HT1080 (cell line): ENCODE results near the gene MMP7. TPM values are rescaled to one million over a fixed set of nuclear protein-coding genes. Genes with fewer than 3 reads are reported as not detected.
A peak's percentile ranks its signal among the peaks of the same experiment; 100 is the strongest.

Experiments
- DNase-seq: peaks from one replicate; pipeline ENCODE4 v3.0.0-alpha.2; 2015; ENCODE audit warnings: low read depth
- polyA plus RNA-seq, 2 experiments: library from polyadenylated mRNA; depleted of rRNA; stranded (reverse); fragments of >200 nt; gene quantifications; 2 replicates each; pipeline ENCODE4 v1.2.3, GENCODE V29; 2015
- total RNA-seq: library from RNA; depleted of rRNA; stranded (reverse); fragments of >200 nt; shearing (Covaris generic); gene quantifications from 2 replicates; pipeline ENCODE4 v1.2.3, GENCODE V29; 2014; rRNA removed

The MMP7 gene, protein sequence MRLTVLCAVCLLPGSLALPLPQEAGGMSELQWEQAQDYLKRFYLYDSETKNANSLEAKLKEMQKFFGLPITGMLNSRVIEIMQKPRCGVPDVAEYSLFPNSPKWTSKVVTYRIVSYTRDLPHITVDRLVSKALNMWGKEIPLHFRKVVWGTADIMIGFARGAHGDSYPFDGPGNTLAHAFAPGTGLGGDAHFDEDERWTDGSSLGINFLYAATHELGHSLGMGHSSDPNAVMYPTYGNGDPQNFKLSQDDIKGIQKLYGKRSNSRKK
- not detected in 2 replicates for total RNA-seq
- polyA plus RNA-seq (2015; cell fraction: cytosol; rRNA removed) = not detected in 2 replicates
- polyA plus RNA-seq (2015; cell fraction: nucleus; rRNA removed) = not detected in 2 replicates

DNA sequence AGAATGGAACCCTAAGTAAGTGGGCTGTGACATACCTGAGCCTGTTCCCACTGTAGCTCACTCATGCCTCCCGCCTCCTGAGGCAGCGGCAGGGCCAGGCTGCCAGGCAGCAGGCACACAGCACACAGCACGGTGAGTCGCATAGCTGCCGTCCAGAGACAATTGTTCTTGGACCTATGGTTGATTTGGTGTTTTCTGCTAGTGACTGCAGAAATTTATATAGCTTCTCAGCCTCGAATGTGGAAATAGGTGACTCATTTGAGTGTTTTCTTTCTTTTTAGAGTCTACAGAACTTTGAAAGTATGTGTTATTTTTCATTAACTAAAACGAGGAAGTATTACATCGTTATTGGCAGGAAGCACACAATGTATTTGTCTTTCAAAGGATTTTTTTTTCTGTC is at the start of gene MMP7:
MMP7 (minus strand) TSS at position 190 of the 400 bp plus-strand sequence; CDS start at position 143, 47 bp downstream.
- DNase-seq = peak; percentile 66

DNA sequence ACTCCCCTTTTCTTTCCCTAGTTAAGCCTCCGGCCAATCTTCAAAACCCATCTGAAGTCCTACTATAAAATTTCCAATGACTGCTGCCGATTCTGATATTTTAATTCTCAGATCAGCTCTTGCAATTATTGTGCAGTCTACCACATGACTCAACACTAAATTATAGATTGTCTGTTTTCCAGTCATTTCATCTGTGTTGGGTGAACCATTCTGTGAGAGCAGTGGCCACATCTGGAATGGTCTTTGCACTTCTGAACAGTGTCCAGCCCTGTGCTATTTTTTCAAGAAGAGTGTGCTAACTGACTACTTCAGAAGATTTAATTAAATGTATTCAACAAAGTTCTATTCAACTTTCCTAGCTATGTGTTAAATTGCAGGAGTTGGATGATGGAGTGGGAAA is 47.2 kb upstream of the MMP7 start:
- no peak for DNase-seq

DNA sequence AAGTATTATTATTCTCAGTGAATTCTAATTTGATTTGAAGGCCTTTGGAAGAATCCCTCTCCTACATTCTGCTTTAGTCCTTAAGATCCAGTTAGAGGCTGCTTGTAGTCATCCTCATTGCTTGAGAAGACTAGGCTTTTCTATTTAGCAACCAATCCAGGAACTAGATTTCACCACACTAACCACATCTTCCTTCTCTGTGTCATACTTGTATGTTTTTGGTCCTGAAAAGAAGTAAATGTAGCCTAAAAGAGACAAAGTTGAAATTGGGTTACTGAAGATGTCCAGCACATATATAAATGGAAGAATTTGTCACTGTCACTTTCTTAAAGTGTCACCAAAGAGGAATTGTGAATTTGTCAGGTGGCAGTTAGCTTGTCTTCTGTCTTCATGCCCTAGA is 46.6 kb upstream of the MMP7 start:
- DNase-seq = peak; percentile 50

DNA sequence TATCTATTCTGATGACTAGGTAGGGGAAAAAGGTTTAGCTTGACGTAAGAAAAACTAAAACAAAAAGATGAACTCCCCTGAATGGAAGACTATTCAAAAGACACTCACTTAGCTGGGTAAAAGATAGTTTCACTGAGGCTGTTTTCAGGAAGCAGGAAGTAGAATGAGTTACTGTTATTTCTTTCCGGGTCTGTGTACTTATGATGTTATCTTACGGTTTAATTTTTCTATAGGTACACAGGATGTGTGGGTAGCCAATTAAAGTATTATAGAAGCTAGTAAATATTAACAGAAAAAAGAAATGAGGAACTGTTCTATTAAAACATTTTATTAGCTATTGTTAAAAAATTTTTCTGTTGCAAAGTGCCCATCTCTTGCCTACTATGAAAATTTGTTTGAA is 45.8 kb upstream of the MMP7 start:
- DNase-seq = no peak

GRCh38 chr11:102575012-102575411 is 44.5 kb upstream of the MMP7 start:
- no peak for DNase-seq

GRCh38 chr11:102573851-102574250 is 43.3 kb upstream of the MMP7 start:
- no peak for DNase-seq

DNA sequence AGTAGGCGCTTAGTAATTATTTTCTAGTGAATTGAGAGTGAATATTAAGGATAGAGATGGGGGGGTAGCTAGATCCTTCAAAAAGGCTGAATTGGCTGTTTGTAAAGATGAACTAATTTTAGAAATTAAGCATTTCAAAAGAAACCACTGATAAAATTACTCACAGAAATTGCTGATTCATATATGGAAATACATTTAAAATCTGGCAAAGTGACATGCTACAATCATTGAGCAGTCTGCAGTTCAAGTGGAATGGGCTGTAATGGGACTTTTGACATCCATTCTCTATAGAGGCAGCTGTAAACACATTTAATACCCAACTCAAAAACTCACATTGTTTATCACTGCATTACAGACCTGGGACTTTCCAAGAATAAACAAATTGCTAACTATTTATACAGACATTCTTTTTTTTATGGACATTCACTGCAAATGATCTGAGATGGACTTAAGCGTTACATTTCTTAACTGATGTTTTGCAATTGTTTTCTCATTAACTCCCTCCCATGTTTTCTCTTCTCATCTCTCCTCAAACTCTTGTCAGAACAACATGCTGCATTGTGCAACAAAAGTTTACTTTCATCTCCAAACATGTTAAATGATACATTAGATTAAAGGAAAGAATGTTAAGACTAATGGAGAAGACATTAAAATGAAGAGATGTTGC is 42.1 kb upstream of the MMP7 start:
- DNase-seq = no peak

DNA sequence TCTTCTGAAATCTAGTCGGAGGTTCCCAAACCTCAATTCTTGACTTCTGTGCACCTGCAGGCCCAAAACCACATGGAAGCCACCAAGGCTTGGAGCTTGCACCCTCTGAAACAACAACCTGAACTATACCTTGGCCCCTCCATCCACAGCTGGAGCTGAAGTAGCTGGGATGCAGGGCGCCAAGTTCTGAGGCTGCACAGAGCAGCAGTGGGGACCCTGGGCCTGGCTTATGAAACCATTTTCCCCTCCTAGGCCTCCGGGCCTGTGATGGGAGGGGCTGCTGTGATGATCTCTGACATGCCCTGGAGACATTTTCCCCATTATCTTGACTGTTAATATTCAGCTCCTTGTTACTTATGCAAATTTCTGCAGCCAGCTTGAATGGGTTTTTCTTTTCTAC is 38.3 kb upstream of the MMP7 start:
- no peak for DNase-seq

DNA sequence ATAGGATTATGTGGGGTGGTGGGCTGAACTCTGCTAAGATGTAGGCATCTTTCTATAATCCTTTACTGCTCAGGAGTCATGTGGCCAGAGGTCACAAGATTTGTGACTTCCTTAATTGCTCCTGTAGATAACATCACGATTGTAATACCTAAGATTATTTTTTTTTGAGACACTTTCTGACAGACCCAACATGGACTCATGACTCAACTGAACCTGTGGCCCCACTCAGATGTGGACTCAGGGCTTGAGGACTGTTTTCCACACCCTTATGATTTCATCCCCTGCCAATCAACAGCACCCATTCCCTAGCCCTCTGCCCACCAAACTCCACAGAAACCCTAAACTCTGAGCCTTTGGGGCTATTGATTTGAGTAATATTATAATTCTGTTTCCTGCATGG is 35.6 kb upstream of the MMP7 start:
- no peak for DNase-seq

- peak; percentile 85 for DNase-seq
Observed at GRCh38 chr11:102564110-102564509, 33.6 kb upstream of the MMP7 start.

DNA sequence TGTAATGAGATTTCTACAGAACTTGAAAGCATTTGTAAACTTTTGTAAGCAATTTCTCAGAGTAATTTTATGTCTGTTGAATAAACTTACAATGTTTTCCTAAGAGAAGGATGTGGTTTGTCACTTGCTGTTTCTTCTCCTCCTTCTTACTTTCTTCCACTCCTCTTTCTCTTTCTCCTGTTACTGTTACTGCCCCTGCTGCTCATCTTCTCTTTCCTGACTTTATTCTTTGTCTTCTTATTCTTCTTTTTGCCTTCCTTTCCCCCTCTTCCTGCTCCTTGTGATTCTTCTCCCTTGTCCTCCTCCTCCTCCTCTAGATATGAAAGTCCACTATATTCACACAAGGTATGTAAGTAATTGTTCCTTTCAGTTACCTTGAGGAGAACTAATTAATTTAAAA is 31.1 kb upstream of the MMP7 start:
- DNase-seq = no peak

- DNase-seq = peak; percentile 14
Observed at GRCh38 chr11:102560555-102561011, 30.0 kb upstream of the MMP7 start.

- no peak for DNase-seq
Observed at GRCh38 chr11:102559839-102560238, 29.3 kb upstream of the MMP7 start.

GRCh38 chr11:102555091-102555490 is 24.5 kb upstream of the MMP7 start:
- DNase-seq = no peak

- DNase-seq = no peak
Observed at GRCh38 chr11:102553835-102554282, 23.3 kb upstream of the MMP7 start.

- peak; percentile 69 for DNase-seq
Observed at GRCh38 chr11:102552447-102553194, 22.1 kb upstream of the MMP7 start.

GRCh38 chr11:102552020-102552419 is 21.5 kb upstream of the MMP7 start:
- no peak for DNase-seq

- DNase-seq = no peak
Observed at GRCh38 chr11:102551169-102551781, 20.7 kb upstream of the MMP7 start.

- no peak for DNase-seq
Observed at GRCh38 chr11:102546923-102547471, 16.4 kb upstream of the MMP7 start.

- DNase-seq = no peak
Observed at GRCh38 chr11:102546427-102546826, 15.9 kb upstream of the MMP7 start.

GRCh38 chr11:102545701-102546100 is 15.2 kb upstream of the MMP7 start:
- DNase-seq = no peak
